T-helper 2 cell treated with Interferon-gamma antibody and Interleukin-4, amounts not matched to agents 5 μg/mL and 100 μg/mL, for 36 hours (primary cell): ENCODE measurements around the gene TRIP11.
A peak's percentile ranks its signal among the peaks of the same experiment; 100 is the strongest.
"Not testable (repeated sequence)": the region's sequence is repeated elsewhere in the genome, so short reads cannot be mapped to it uniquely, and the experiment has no call there.

Source experiments
- DNase-seq: peaks from one replicate; pipeline ENCODE4 v3.0.0; 2021; ENCODE audit warnings: low spot score
- H3K27ac Mint-ChIP-seq: one replicate; pipeline ENCODE4 v1.8.0; 2021; ENCODE audit warnings: mild to moderate bottlenecking, mixed read lengths
- H3K27me3 Mint-ChIP-seq: one replicate; pipeline ENCODE4 v1.8.0; 2021; ENCODE audit warnings: low read depth, mixed read lengths
- H3K36me3 Mint-ChIP-seq: one replicate; pipeline ENCODE4 v1.8.0; 2021; ENCODE audit warnings: low read depth, mixed read lengths
- H3K4me1 Mint-ChIP-seq: one replicate; pipeline ENCODE4 v1.8.0; 2021; ENCODE audit warnings: low read depth, mixed read lengths
- H3K4me3 Mint-ChIP-seq: one replicate; pipeline ENCODE4 v1.8.0; 2022; ENCODE audit warnings: mild to moderate bottlenecking, moderate library complexity, mixed read lengths
- H3K9me3 Mint-ChIP-seq: one replicate; pipeline ENCODE4 v1.8.0; 2021; ENCODE audit warnings: mixed read lengths

Gene TRIP11

DNA sequence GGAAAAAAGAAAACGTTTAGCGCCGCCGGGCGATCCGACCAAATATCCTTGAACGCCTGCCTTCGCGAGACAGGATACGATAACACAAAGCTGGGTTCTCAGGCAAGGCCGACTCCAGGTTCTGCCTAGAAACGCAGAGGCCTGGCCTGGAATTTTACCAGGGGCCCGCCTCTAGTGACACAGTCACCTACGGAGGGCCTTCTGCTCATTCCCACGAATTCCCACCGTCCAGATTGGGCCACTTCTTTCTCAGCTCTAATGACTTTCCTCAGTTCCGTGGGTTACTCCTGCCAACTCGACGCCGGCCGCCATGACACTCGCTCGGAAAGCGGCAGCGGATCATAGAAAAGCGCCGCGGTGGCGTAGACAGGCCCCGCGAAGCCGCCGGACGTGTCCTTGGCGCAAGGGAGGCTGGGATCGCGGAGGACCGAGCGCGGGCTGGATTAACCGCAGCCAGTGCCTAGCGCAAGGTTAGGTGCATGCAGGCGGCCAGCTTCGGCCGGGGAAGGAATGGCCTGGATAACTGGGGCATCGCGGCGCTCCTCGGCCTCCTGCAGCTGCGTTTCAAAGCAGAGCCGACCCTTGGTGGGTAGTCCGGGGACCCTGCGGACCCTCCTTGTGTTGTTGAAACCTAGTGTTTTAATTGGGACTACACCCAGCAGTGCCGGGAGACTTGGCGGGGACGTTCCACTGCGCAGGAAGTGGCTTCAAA lies at the start of gene TRIP11:
Gene TRIP11 (minus strand): TSS at position 341 of the 712 bp plus-strand sequence. CDS start 374 bp downstream, outside the sequence.
- Mint-ChIP-seq H3K4me1 (peaks cover 28% of the 10 kb centered on the region), H3K4me3 (peak within 1 kb of the TSS; percentile 97), H3K9me3 (no peaks in the 10 kb centered on the region), H3K27ac (peak within 1 kb of the TSS; percentile 100), H3K36me3 (peaks cover 17% of the 10 kb centered on the region), H3K27me3 (no peaks in the 10 kb centered on the region)
- DNase-seq, result peak; percentile 96

- H3K27ac Mint-ChIP-seq, result no peak overlapping the region
- DNase-seq, result no peak
- H3K4me3 Mint-ChIP-seq, result no peak overlapping the region
- H3K27me3 Mint-ChIP-seq, result no peaks in the 10 kb centered on the region
- H3K36me3 Mint-ChIP-seq, result peaks cover 30% of the 10 kb centered on the region
- no peaks in the 10 kb centered on the region for H3K9me3 Mint-ChIP-seq
- no peaks in the 10 kb centered on the region for H3K4me1 Mint-ChIP-seq
These were observed 48.6 kb upstream of the TRIP11 start for GRCh38 chr14:92088494-92088893.

GRCh38 chr14:92074555-92074954 lies 34.7 kb upstream of the TRIP11 start:
- Mint-ChIP-seq H3K4me1 (peaks cover 2% of the 10 kb centered on the region), H3K36me3 (peaks cover 9% of the 10 kb centered on the region), H3K27ac (no peak overlapping the region), H3K27me3 (no peaks in the 10 kb centered on the region), H3K9me3 (no peaks in the 10 kb centered on the region), H3K4me3 (no peak overlapping the region)
- DNase-seq, result no peak

DNA sequence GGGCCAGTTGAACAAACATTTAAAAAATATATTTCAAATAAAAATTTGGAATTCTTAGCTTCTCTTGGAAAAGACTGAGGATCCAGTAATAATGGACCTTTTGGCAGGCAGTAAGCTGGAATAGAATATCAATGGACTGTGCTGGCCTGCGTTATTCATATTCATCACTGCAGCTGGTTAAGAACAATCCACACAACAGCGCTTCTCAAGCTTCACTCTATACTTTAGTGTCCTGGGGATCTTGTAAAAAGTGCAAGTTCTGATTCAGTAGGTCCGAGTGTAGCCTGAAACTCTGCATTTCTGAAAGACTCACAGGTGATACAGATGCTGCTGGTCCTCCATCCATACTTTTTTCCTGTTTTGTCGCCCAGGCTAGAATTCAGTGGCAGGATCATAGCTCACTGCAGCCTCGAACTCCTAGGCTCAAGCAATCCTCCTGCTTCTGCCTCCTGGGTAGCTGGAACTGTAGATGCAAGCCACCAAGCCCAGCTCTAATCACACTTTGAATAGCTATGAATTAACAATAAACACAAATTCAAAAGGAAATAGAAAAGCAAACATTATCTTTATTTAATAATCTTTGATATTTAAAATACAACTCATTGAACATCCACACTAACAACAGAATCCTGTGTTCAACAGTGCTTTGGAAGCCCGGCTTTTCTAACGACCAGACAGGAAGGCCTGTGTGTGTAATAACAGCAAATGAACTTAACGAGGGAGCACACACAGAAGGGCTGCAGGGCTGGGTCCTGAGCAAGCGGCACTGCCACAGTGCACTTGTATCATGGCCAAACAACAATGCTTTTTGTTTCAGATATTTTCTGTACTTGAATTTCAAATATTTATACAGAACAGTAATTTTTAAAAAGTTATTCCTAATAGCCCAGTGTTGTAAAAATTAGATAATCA lies 18.4 kb upstream of the TRIP11 start:
- Mint-ChIP-seq H3K27me3 (no peaks in the 10 kb centered on the region), H3K4me3 (no peak overlapping the region), H3K36me3 (peaks cover 2% of the 10 kb centered on the region), H3K4me1 (no peaks in the 10 kb centered on the region), H3K9me3 (no peaks in the 10 kb centered on the region), H3K27ac (no peak overlapping the region)
- DNase-seq, result no peak

DNA sequence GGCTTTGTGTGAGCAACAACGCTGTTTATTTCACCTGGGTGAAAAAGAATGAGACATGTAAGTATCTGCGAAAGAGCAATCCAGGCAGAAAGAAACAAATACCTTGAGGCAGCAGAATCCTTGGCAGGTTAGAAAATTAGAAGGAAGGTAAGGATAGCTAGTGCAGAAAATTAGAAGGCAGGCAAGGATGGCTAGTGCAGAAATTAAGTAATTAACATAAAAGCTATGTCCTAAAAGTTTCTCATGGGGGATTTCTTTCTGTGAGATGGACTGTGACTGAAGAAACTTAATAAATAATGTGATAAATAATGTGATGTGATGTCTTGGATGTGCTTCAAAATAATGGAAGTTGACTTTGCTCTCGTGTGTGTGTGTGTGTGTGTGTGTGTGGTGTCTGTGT lies 9.9 kb upstream of the TRIP11 start:
- Mint-ChIP-seq H3K9me3 (no peaks in the 10 kb centered on the region), H3K27me3 (no peaks in the 10 kb centered on the region), H3K27ac (no peak overlapping the region), H3K4me1 (no peaks in the 10 kb centered on the region), H3K36me3 (peaks cover 3% of the 10 kb centered on the region), H3K4me3 (no peak overlapping the region)
- no peak for DNase-seq

DNA sequence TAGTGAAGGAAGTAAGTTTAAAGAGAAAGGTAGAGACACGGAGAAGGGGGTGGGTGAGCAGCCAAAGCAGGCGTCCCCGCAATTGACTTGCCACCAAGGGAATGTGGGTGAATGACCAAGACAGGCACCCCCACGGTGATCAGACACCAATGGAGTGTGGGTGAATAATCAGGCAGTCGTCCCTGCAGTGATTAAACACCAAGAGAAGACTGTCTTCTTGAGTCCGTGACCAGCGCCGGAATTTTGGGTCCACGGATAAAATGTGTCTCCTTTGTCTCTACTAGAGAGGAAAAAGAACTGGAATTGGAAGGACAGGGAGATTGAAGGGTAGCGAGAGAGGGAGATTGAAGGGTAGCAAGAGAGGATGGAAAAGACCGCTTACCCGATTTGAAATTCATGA lies 9.4 kb upstream of the TRIP11 start:
- H3K27ac Mint-ChIP-seq, H3K4me3 Mint-ChIP-seq, H3K4me1 Mint-ChIP-seq: not testable (repeated sequence)

DNA sequence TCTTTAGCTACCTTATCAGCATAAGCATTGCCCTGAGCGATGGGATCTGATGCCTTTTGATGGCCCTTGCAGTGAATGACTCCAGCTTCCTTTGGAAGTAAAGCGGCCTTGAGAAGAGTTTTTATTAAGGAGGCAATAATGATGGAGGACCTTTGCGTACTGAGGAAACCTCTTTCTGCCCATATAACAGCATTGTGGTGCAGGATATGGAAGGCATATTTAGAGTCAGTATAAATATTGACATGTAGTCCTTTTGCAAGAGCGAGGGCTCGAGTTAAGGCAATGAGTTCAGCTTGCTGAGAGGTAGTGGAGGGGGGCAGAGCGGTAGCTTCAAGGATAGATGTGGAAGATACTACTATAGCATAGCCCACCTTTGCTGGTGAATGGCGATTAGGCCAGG lies 6.0 kb upstream of the TRIP11 start:
- not testable (repeated sequence) for H3K4me3 Mint-ChIP-seq, H3K27me3 Mint-ChIP-seq, H3K36me3 Mint-ChIP-seq, H3K27ac Mint-ChIP-seq, H3K4me1 Mint-ChIP-seq, DNase-seq, H3K9me3 Mint-ChIP-seq

More for the DNA sequence above, 9.4 kb upstream of the TRIP11 start:
- not testable (repeated sequence) for H3K36me3 Mint-ChIP-seq, H3K9me3 Mint-ChIP-seq, DNase-seq, H3K27me3 Mint-ChIP-seq

GRCh38 chr14:92041766-92042165 lies 1.9 kb upstream of the TRIP11 start:
- H3K9me3 Mint-ChIP-seq, H3K27me3 Mint-ChIP-seq, H3K4me3 Mint-ChIP-seq, DNase-seq: not testable (repeated sequence)
- H3K27ac Mint-ChIP-seq, result peak overlapping the region; percentile 26
- peaks cover 16% of the 10 kb centered on the region for H3K36me3 Mint-ChIP-seq
- peaks cover 24% of the 10 kb centered on the region for H3K4me1 Mint-ChIP-seq

- H3K4me3 Mint-ChIP-seq, result peak overlapping the region; percentile 97
- peaks cover 17% of the 10 kb centered on the region for H3K36me3 Mint-ChIP-seq
- peak overlapping the region; percentile 55 for H3K27ac Mint-ChIP-seq
- DNase-seq, result no peak
- H3K9me3 Mint-ChIP-seq, result no peaks in the 10 kb centered on the region
- H3K4me1 Mint-ChIP-seq, result peaks cover 26% of the 10 kb centered on the region
- H3K27me3 Mint-ChIP-seq, result no peaks in the 10 kb centered on the region
These were observed 1.3 kb upstream of the TRIP11 start for GRCh38 chr14:92041203-92041602.

GRCh38 chr14:92040431-92041051 lies 682 bp upstream of the TRIP11 start:
- H3K36me3 Mint-ChIP-seq, result peaks cover 17% of the 10 kb centered on the region
- H3K27me3 Mint-ChIP-seq, result no peaks in the 10 kb centered on the region
- peaks cover 28% of the 10 kb centered on the region for H3K4me1 Mint-ChIP-seq
- DNase-seq, result no peak
- peak overlapping the region; percentile 97 for H3K4me3 Mint-ChIP-seq
- H3K9me3 Mint-ChIP-seq, result no peaks in the 10 kb centered on the region
- H3K27ac Mint-ChIP-seq, result peak overlapping the region; percentile 100

- Mint-ChIP-seq H3K4me3 (peak overlapping the region; percentile 97), H3K27ac (peak overlapping the region; percentile 100), H3K4me1 (peaks cover 28% of the 10 kb centered on the region), H3K9me3 (no peaks in the 10 kb centered on the region), H3K36me3 (peaks cover 17% of the 10 kb centered on the region), H3K27me3 (no peaks in the 10 kb centered on the region)
- DNase-seq, result peak; percentile 8
These were observed 668 bp downstream of the TRIP11 start for GRCh38 chr14:92039063-92039718.

- H3K9me3 Mint-ChIP-seq, result no peaks in the 10 kb centered on the region
- H3K4me1 Mint-ChIP-seq, result peaks cover 31% of the 10 kb centered on the region
- H3K27ac Mint-ChIP-seq, result peak overlapping the region; percentile 16
- H3K27me3 Mint-ChIP-seq, result no peaks in the 10 kb centered on the region
- H3K4me3 Mint-ChIP-seq, result peak overlapping the region; percentile 97
- peaks cover 22% of the 10 kb centered on the region for H3K36me3 Mint-ChIP-seq
- no peak for DNase-seq
These were observed 1.9 kb downstream of the TRIP11 start for GRCh38 chr14:92037989-92038388.

GRCh38 chr14:92035890-92036289 lies 4.0 kb downstream of the TRIP11 start:
- H3K36me3 Mint-ChIP-seq, result peaks cover 25% of the 10 kb centered on the region
- no peak overlapping the region for H3K27ac Mint-ChIP-seq

More at GRCh38 chr14:92035890-92036289, 4.0 kb downstream of the TRIP11 start:
- Mint-ChIP-seq H3K9me3 (no peaks in the 10 kb centered on the region), H3K4me3 (no peak overlapping the region), H3K4me1 (peaks cover 29% of the 10 kb centered on the region), H3K27me3 (no peaks in the 10 kb centered on the region)
- no peak for DNase-seq
